H1 (cell line): ENCODE results near the gene EGFR. TPM values are rescaled to one million over a fixed set of nuclear protein-coding genes. Genes with fewer than 3 reads are reported as not detected.

Experiments
- CTCF ChIA-PET: fragments of 300-600 bp; sonication (Branson Sonifier 250); formaldehyde crosslinking; loops from one replicate; lab custom pipeline; 2021; ENCODE audit not compliant: partially characterized antibody; lab: Charles Lee
- POLR2A ChIA-PET: fragments of 300-600 bp; sonication (Branson Sonifier 250); formaldehyde crosslinking; loops from one replicate; lab custom pipeline; 2021; ENCODE audit warnings: inconsistent platforms; ENCODE audit not compliant: partially characterized antibody; lab: Charles Lee
- DNase-seq, 2 experiments: peaks; one replicate each; pipeline versions ENCODE4 v3.0.0 to v3.0.0-alpha.2; 2010 to 2022; ENCODE audit warnings: low spot score in 2 of 2, low read depth in 1 of 2, mixed read lengths in 1 of 2
- FAIRE-seq: peaks from 2 replicates; lab custom pipeline; 2011; peaks lifted over from hg19 to GRCh38; lab: Jason Lieb, UNC
- H2AFZ ChIP-seq: 2 replicates; pipeline ENCODE4 v1.8.1; 2012; ENCODE audit warnings: low read length, inconsistent platforms
- H2AK5ac ChIP-seq: 2 replicates; pipeline ENCODE4 v1.6.1; 2013; ENCODE audit warnings: low read depth, low read length
- H2BK120ac ChIP-seq: replicated peaks from 2 replicates; pipeline ENCODE3; 2013; ENCODE audit warnings: low read depth, low read length, inconsistent platforms
- H2BK12ac ChIP-seq: 2 replicates; pipeline ENCODE4 v1.6.1; 2013; ENCODE audit warnings: low read depth, low read length
- H2BK15ac ChIP-seq: 2 replicates; pipeline ENCODE4 v1.6.1; 2013; ENCODE audit warnings: low read length
- H2BK20ac ChIP-seq: 2 replicates; pipeline ENCODE4 v1.6.1; 2013; ENCODE audit warnings: low read length
- H2BK5ac ChIP-seq: 2 replicates; pipeline ENCODE4 v1.6.1; 2013; ENCODE audit warnings: low read depth, low read length
- H3K14ac ChIP-seq: 2 replicates; pipeline ENCODE4 v1.6.1; 2013; ENCODE audit warnings: inconsistent platforms; ENCODE audit not compliant: insufficient read length
- H3K18ac ChIP-seq: 2 replicates; pipeline ENCODE4 v1.6.1; 2013; ENCODE audit warnings: low read length; ENCODE audit errors: extremely low read depth
- H3K23ac ChIP-seq: 2 replicates; pipeline ENCODE4 v1.6.1; 2013; ENCODE audit warnings: inconsistent platforms; ENCODE audit not compliant: insufficient read length
- H3K23me2 ChIP-seq: 2 replicates; pipeline ENCODE4 v1.6.1; 2013; ENCODE audit warnings: low read depth, low read length
- H3K27ac ChIP-seq: 2 replicates; pipeline ENCODE4 v1.6.1; 2011; ENCODE audit warnings: low read depth, low read length, inconsistent platforms
- H3K27me3 ChIP-seq, 4 experiments: replicated peaks in 1 of 4; 1 replicate in 1 of 4; 2 replicates in 3 of 4; pipeline versions ENCODE4 v1.6.1 to v1.8.1; 2011 to 2013; ENCODE audit warnings: low read length in 3 of 4, mild to moderate bottlenecking in 3 of 4, inconsistent platforms in 2 of 4, mixed read lengths in 2 of 4, moderate library complexity in 1 of 4; ENCODE audit not compliant: control insufficient read depth in 3 of 4, insufficient read depth in 3 of 4; ENCODE audit errors: extremely low read depth in 1 of 4
- H3K36me3 ChIP-seq, 4 experiments: 2 replicates each; pipeline versions ENCODE4 v1.6.1 to v1.8.1; 2011 to 2013; ENCODE audit warnings: mild to moderate bottlenecking in 4 of 4, low read length in 3 of 4, moderate library complexity in 2 of 4, control low read depth in 1 of 4, inconsistent platforms in 1 of 4; ENCODE audit not compliant: insufficient read depth in 4 of 4, control insufficient read depth in 2 of 4
- H3K4ac ChIP-seq: replicated peaks from 2 replicates; pipeline ENCODE3; 2013; ENCODE audit warnings: low read length, low read depth, mixed read lengths, inconsistent platforms; ENCODE audit not compliant: insufficient read length
- H3K4me1 ChIP-seq, 4 experiments: replicated peaks in 1 of 4; 1 replicate in 1 of 4; 2 replicates in 3 of 4; pipeline versions ENCODE4 v1.6.1 to v1.8.1; 2011 to 2013; ENCODE audit warnings: low read length in 3 of 4, inconsistent platforms in 2 of 4, mixed read lengths in 1 of 4; ENCODE audit not compliant: insufficient read depth in 4 of 4, control insufficient read depth in 3 of 4
- H3K4me2 ChIP-seq, 2 experiments: 2 replicates each; pipeline versions ENCODE4 v1.6.1 to v1.8.1; 2011 to 2013; ENCODE audit warnings: low read depth in 2 of 2, low read length in 2 of 2, control low read depth in 1 of 2, inconsistent platforms in 1 of 2, mild to moderate bottlenecking in 1 of 2; ENCODE audit not compliant: insufficient read depth in 1 of 2
- H3K4me3 ChIP-seq, 4 experiments: fragments of 200-600, 300-600 bp in 1 of 4; sonication (generic), shearing (Covaris generic), sonication (Bioruptor Twin) in 1 of 4; 2 replicates each; pipeline versions ENCODE4 v1.5.1 to v1.8.1; 2011 to 2016; ENCODE audit warnings: low read length in 4 of 4, low read depth in 3 of 4, control low read depth in 2 of 4, inconsistent platforms in 2 of 4, mild to moderate bottlenecking in 2 of 4, mixed read lengths in 1 of 4, moderate library complexity in 1 of 4; ENCODE audit not compliant: insufficient read depth in 2 of 4; ENCODE audit errors: extremely low read depth in 1 of 4
- H3K56ac ChIP-seq: replicated peaks from 2 replicates; pipeline ENCODE3; 2013; ENCODE audit warnings: low read depth, mild to moderate bottlenecking, mixed read lengths, low read length, inconsistent platforms; ENCODE audit not compliant: insufficient read length
- H3K79me1 ChIP-seq: 2 replicates; pipeline ENCODE4 v1.6.1; 2013; ENCODE audit warnings: low read depth, low read length, control low read depth
- H3K79me2 ChIP-seq, 2 experiments: 2 replicates each; pipeline versions ENCODE4 v1.6.1 to v1.8.1; 2012 to 2013; ENCODE audit warnings: low read length in 2 of 2, mild to moderate bottlenecking in 2 of 2, inconsistent platforms in 1 of 2; ENCODE audit not compliant: insufficient read depth in 2 of 2, control insufficient read depth in 1 of 2
- H3K9ac ChIP-seq, 4 experiments: replicated peaks in 1 of 4; 1 replicate in 1 of 4; 2 replicates in 3 of 4; pipeline versions ENCODE4 v1.6.1 to v1.8.1; 2011 to 2013; ENCODE audit warnings: low read depth in 3 of 4, low read length in 3 of 4, control low read depth in 2 of 4, mild to moderate bottlenecking in 2 of 4, moderate library complexity in 2 of 4, inconsistent platforms in 1 of 4; ENCODE audit errors: extremely low read depth in 1 of 4
- H3K9me3 ChIP-seq, 2 experiments: 2 replicates each; pipeline versions ENCODE4 v1.6.1 to v1.8.1; 2012 to 2013; ENCODE audit warnings: mild to moderate bottlenecking in 2 of 2, moderate library complexity in 2 of 2, control low read depth in 1 of 2, inconsistent platforms in 1 of 2, low read depth in 1 of 2, low read length in 1 of 2, mixed read lengths in 1 of 2; ENCODE audit not compliant: insufficient read depth in 2 of 2
- H4K20me1 ChIP-seq, 2 experiments: replicated peaks in 1 of 2; 2 replicates each; pipeline versions ENCODE3 to v1.8.1; 2011 to 2013; ENCODE audit warnings: inconsistent platforms in 2 of 2, low read length in 2 of 2, mild to moderate bottlenecking in 1 of 2; ENCODE audit not compliant: insufficient read depth in 2 of 2, control insufficient read depth in 1 of 2
- H4K5ac ChIP-seq: 2 replicates; pipeline ENCODE4 v1.6.1; 2013; ENCODE audit warnings: low read length, low read depth, mixed read lengths, inconsistent platforms; ENCODE audit not compliant: insufficient read length
- H4K8ac ChIP-seq: 2 replicates; pipeline ENCODE4 v1.8.0; 2013; ENCODE audit warnings: mild to moderate bottlenecking, moderate library complexity, low read length, inconsistent platforms; ENCODE audit not compliant: insufficient read depth; ENCODE audit errors: extremely low read depth
- H4K91ac ChIP-seq: replicated peaks from 2 replicates; pipeline ENCODE3; 2013; ENCODE audit warnings: low read length, mixed read lengths, inconsistent platforms; ENCODE audit not compliant: insufficient read length
- CEBPB ChIP-seq: IDR thresholded peaks from 2 replicates; pipeline ENCODE4 v1.6.1; 2012; ENCODE audit warnings: low read depth, low read length
- CTBP2 ChIP-seq: IDR thresholded peaks from 2 replicates; pipeline ENCODE4 v1.7.0; 2011; ENCODE audit warnings: borderline replicate concordance, mild to moderate bottlenecking, moderate library complexity, mixed read lengths, low read length; ENCODE audit not compliant: insufficient read depth, insufficient read length
- EP300 ChIP-seq, 2 experiments: IDR thresholded peaks; 1 replicate in 1 of 2; 2 replicates in 1 of 2; pipeline ENCODE4 v1.6.1; 2011 to 2012; ENCODE audit warnings: low read depth in 2 of 2, low read length in 2 of 2, mild to moderate bottlenecking in 2 of 2, borderline replicate concordance in 1 of 2, inconsistent platforms in 1 of 2, moderate library complexity in 1 of 2
- GTF2F1 ChIP-seq: IDR thresholded peaks from 2 replicates; pipeline ENCODE4 v1.6.1; 2012; ENCODE audit warnings: low read depth, low read length, improper control_type of control experiment, borderline replicate concordance
- KDM4A ChIP-seq: IDR thresholded peaks from one replicate; pipeline ENCODE4 v1.7.1; 2012; ENCODE audit warnings: low read depth, mild to moderate bottlenecking, moderate library complexity, low read length, inconsistent platforms; ENCODE audit not compliant: severe bottlenecking
- NANOG ChIP-seq: IDR thresholded peaks from 2 replicates; pipeline ENCODE4 v1.6.1; 2011; ENCODE audit warnings: low read length, low read depth, mild to moderate bottlenecking, inconsistent platforms; ENCODE audit not compliant: insufficient read depth, poor library complexity, severe bottlenecking
- POLR2AphosphoS5 ChIP-seq: IDR thresholded peaks from 2 replicates; pipeline ENCODE4 v1.6.1; 2011; ENCODE audit warnings: low read depth, low read length
- POU5F1 ChIP-seq: IDR thresholded peaks from 2 replicates; pipeline ENCODE4 v1.6.1; 2011; ENCODE audit warnings: low read depth, mild to moderate bottlenecking, low read length, moderate library complexity
- RXRA ChIP-seq: IDR thresholded peaks from 2 replicates; pipeline ENCODE4 v1.6.1; 2011; ENCODE audit warnings: low read depth, mild to moderate bottlenecking, low read length, moderate library complexity; ENCODE audit not compliant: insufficient read depth
- TAF7 ChIP-seq: optimal IDR thresholded peaks from 2 replicates; pipeline ENCODE3; 2011; ENCODE audit warnings: low read depth, mild to moderate bottlenecking, inconsistent platforms, low read length, moderate library complexity, borderline replicate concordance
- USF2 ChIP-seq: IDR thresholded peaks from 2 replicates; pipeline ENCODE4 v1.6.1; 2011; ENCODE audit warnings: low read length, improper control_type of control experiment
- ZNF274 ChIP-seq: IDR thresholded peaks from 2 replicates; pipeline ENCODE4 v1.7.0; 2012; ENCODE audit warnings: low read length, borderline replicate concordance; ENCODE audit errors: extremely low read depth
- WGBS, 2 experiments: shearing (Covaris generic) in 1 of 2; methylation state at CpG; one replicate each; pipeline versions ENCODE4 v1.1.6 to v1.1.7; 2013 to 2015; ENCODE audit warnings: low lambda C conversion rate in 2 of 2, mixed read lengths in 2 of 2, inconsistent platforms in 1 of 2, low coverage in 1 of 2, missing lambda C conversion rate in 1 of 2; ENCODE audit not compliant: insufficient replicate concordance in 2 of 2, insufficient coverage in 1 of 2, insufficient read length in 1 of 2; ENCODE audit errors: extremely low coverage in 1 of 2, missing lambda C conversion rate in 1 of 2; 5-methylcytosine and 5-hydroxymethylcytosine counted together
- polyA plus RNA-seq, 7 experiments: library from polyadenylated mRNA; depleted of rRNA in 3 of 7; stranded (reverse) in 5 of 7; unstranded in 2 of 7; fragments of >200 nt in 5 of 7; fragments of 200-250 nt in 2 of 7; gene quantifications; 1 replicate in 5 of 7; 2 replicates in 1 of 7; 4 replicates in 1 of 7; pipeline versions ENCODE4 v1.2.1 to v1.2.3, GENCODE V29; 2011 to 2013; ENCODE audit warnings: missing spikeins in 2 of 7, mixed read lengths in 2 of 7
- total RNA-seq: library from RNA; stranded (reverse); fragmentation: NEBNext Ultra II Directional; extraction: Animal tissue kit (Norgen Biotek cat#: 25700); gene quantifications from 2 replicates; pipeline ENCODE4 v1.2.1, GENCODE V29; 2021

EGFR gene
- total and polyA plus RNA-seq, 2 of the 8 experiments (the other 6 are each of a cell fraction or from before 2014, with no cell fraction given) = 1.9 to 5.8 TPM

DNA sequence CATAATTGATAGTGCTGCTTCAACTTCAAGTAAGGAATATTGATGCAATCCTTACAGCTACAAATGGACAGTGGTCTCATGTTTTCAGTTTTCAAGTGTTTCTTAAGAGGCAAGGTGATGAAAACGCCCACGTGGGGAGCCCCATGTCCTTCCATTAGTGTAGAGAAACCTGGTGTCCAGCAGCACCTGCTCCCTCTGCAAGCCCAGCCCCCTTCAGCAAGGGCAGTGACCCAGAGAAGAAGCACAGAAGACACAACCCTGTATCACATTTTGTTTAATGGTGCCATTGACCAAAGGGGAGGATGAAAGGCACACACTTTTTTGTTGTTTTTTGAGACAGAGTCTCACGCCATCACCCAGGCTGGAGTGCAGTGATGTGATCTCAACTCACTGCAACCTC is 143.7 kb downstream of the EGFR start:
- Histone ChIP-seq H3K27ac (no peak overlapping the region), H3K4me2 (no peak overlapping the region), H3K4me1 (no peaks in the 10 kb centered on the region; a peak in 1 of 7 replicates), H3K18ac (no peak overlapping the region), H4K8ac (no peak overlapping the region), H2BK15ac (no peak overlapping the region), H3K27me3 (no peaks in the 10 kb centered on the region), H4K91ac (no peak overlapping the region), H4K20me1 (peaks cover 0 to 2% of the 10 kb centered on the region in 2 experiments), H3K4ac (no peak overlapping the region), H2BK20ac (no peak overlapping the region), H3K9ac (no peak overlapping the region), H3K9me3 (no peaks in the 10 kb centered on the region; a peak in 1 of 4 replicates), H3K23me2 (peaks cover 6% of the 10 kb centered on the region; the same call in 1 of the 2 replicates), H3K23ac (no peak overlapping the region), H2BK5ac (no peak overlapping the region), H4K5ac (no peak overlapping the region), H3K79me1 (no peaks in the 10 kb centered on the region), H3K36me3 (no peaks in the 10 kb centered on the region), H3K14ac (no peak overlapping the region), H2BK12ac (no peak overlapping the region), H3K4me3 (no peak overlapping the region), H3K56ac (no peak overlapping the region), H2BK120ac (no peak overlapping the region), H2AK5ac (no peak overlapping the region), H3K79me2 (no peaks in the 10 kb centered on the region), H2AFZ (no peak overlapping the region)
- ChIA-PET POLR2A (no interaction called here), CTCF (interaction anchor here (1.3 kb wide), 1 partner anchor 18 kb away, joined by 5 read pairs; no protein-coding TSS in a partner anchor)
- FAIRE-seq = no peak
- DNase-seq = no peak
- 91% methylated on average over 3 of the region's 3 CpGs; no CpG with 5 or more reads in 1 of the 2 experiments for WGBS, 2 experiments
- TF ChIP-seq CEBPB (no peak), CTBP2 (no peak), NANOG (no peak), TAF7 (no peak), EP300 (IDR thresholded peaks at IDR 0.05; ENCODE audit: borderline replicate concordance in 1 of 2, low read depth in 2 of 2, low read length in 2 of 2) (no peak), ZNF274 (no peak), POLR2AphosphoS5 (no peak), POU5F1 (no peak), KDM4A (no peak), USF2 (no peak), RXRA (no peak), GTF2F1 (no peak)
